GM23338 (cell line): ENCODE results near the gene TTC12. TPM values are rescaled to one million over a fixed set of nuclear protein-coding genes. Genes with fewer than 3 reads are reported as not detected.

ENCODE experiments used
- CREB1 ChIP-seq: fragments of 250-450 bp; sonication (Bioruptor Pico); IDR thresholded peaks from 2 replicates; pipeline ENCODE4 v1.5.0; 2020; ENCODE audit warnings: low read depth, mild to moderate bottlenecking, moderate library complexity
- ETS1 ChIP-seq: IDR thresholded peaks from 2 replicates; pipeline ENCODE4 v1.6.1; 2016; ENCODE audit warnings: antibody characterized with exemption
- EZH2 ChIP-seq: fragments of 200-600 bp; sonication (generic); IDR thresholded peaks from one replicate; pipeline ENCODE4 v1.8.0; 2017; ENCODE audit warnings: antibody characterized with exemption, mild to moderate bottlenecking, low read depth; ENCODE audit not compliant: unreplicated experiment
- NANOG ChIP-seq: IDR thresholded peaks from 2 replicates; pipeline ENCODE4 v1.6.1; 2016; ENCODE audit warnings: antibody characterized with exemption, borderline replicate concordance
- POLR2AphosphoS5 ChIP-seq: IDR thresholded peaks from 2 replicates; pipeline ENCODE4 v1.6.1; 2016; ENCODE audit warnings: antibody characterized with exemption, low read depth
- REST ChIP-seq: IDR thresholded peaks from one replicate; pipeline ENCODE4 v1.6.1; 2018; ENCODE audit warnings: antibody characterized with exemption; ENCODE audit not compliant: unreplicated experiment
- ZNF462 ChIP-seq: fragments of 250-450 bp; sonication (Bioruptor Pico); IDR thresholded peaks from 2 replicates; pipeline ENCODE4 v1.5.0; 2020; ENCODE audit warnings: mild to moderate bottlenecking, moderate library complexity
- polyA plus RNA-seq: library from polyadenylated mRNA; unstranded; fragments of >200 nt; fragmentation: Nextera tagmentation; extraction: Ambion mirVana; gene quantifications from 2 replicates; pipeline ENCODE4 v1.2.1, GENCODE V29; 2016
- total RNA-seq: library from RNA; depleted of rRNA; stranded (reverse); fragments of >200 nt; shearing (Covaris generic); gene quantifications from 2 replicates; pipeline ENCODE4 v1.2.3, GENCODE V29; 2014

The TTC12 gene
- total and polyA plus RNA-seq, 2 experiments from 2014 or later, result 3.4 to 12.5 TPM

- TF ChIP-seq ZNF462 (CRISPR knock-in tag) (no peak), REST (no peak), EZH2 (no peak), POLR2AphosphoS5 (no peak), ETS1 (no peak), NANOG (no peak), CREB1 (no peak)
These were observed 35.9 kb upstream of the TTC12 start (continued) for GRCh38 chr11:113278481-113278880.
